Inflammatory macrophage treated with lipopolysaccharide for 1 hour (primary cell): ENCODE data around the gene LENEP.

ENCODE experiments used
- DNase-seq, 2 donors: peaks; one replicate each; pipeline ENCODE4 v3.0.0-alpha.2; 2020 to 2022

Gene LENEP

GRCh38 chr1:154993572-154994268 lies at the start of gene LENEP:
Gene LENEP, plus strand, starts transcription at chr1:154993586. Its CDS starts 22 bp downstream, at chr1:154993608.
- no peak for DNase-seq

- peak; percentile 45 to 48 for DNase-seq
These were observed 49.6 kb upstream of the LENEP start for GRCh38 chr1:154943649-154944400.

- DNase-seq: no peak
These were observed 48.8 kb upstream of the LENEP start for GRCh38 chr1:154944401-154945159.

- DNase-seq: no peak
These were observed 48.0 kb upstream of the LENEP start for GRCh38 chr1:154945160-154945961.

- DNase-seq: no peak
These were observed 47.2 kb upstream of the LENEP start for GRCh38 chr1:154945962-154946850.

- no peak for DNase-seq
These were observed 45.3 kb upstream of the LENEP start for GRCh38 chr1:154948079-154948478.

- DNase-seq: no peak
These were observed 41.3 kb upstream of the LENEP start for GRCh38 chr1:154951901-154952657.

GRCh38 chr1:154952664-154953063 lies 40.7 kb upstream of the LENEP start:
- DNase-seq: no peak

- peak in 1 of 2 donors; percentile 39 for DNase-seq
These were observed 39.8 kb upstream of the LENEP start for GRCh38 chr1:154953611-154954038.

- no peak for DNase-seq
These were observed 38.8 kb upstream of the LENEP start for GRCh38 chr1:154954541-154954940.

- no peak for DNase-seq
These were observed 38.2 kb upstream of the LENEP start for GRCh38 chr1:154955039-154955717.

- DNase-seq: peak; percentile 79 to 94
These were observed 37.5 kb upstream of the LENEP start, which contains the start of gene PBXIP1 for GRCh38 chr1:154955718-154956543. Gene PBXIP1, minus strand, starts transcription at chr1:154956099. Its CDS starts 2,378 bp downstream, at chr1:154953721.

- no peak for DNase-seq
These were observed 36.8 kb upstream of the LENEP start for GRCh38 chr1:154956544-154956941.

GRCh38 chr1:154957091-154957657 lies 36.2 kb upstream of the LENEP start:
- no peak for DNase-seq

- DNase-seq: peak; percentile 56 to 64
These were observed 35.4 kb upstream of the LENEP start for GRCh38 chr1:154958036-154958435.

GRCh38 chr1:154958681-154959425 lies 34.5 kb upstream of the LENEP start:
- no peak for DNase-seq

GRCh38 chr1:154959426-154959780 lies 34.0 kb upstream of the LENEP start:
- no peak for DNase-seq
